ENCODE results near the gene CELF4.

CELF4 gene

DNA sequence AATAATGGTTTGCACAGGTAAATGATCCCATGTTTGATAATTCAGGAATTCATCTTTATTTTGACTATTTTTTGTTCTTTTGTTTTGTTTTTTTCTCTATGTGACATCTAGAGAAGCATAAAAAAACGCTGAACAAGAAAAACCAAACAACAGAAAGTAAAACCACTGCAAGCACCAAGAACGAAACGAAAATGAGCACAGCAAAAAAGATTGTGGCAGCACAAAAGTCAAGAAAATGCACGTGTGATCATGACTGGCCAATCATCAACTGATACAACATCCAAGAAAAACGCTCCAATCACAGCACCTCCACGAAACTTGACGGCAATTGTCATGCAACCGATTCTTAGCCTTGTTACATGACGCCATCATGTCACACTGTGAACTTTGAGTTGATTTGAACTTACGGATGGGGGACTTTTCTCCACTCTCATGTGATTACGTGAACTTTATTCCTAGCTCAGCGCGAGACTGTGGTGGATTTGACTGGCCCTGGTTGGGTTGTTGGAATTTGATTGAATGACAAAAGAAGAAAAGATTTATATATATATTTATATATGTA is 318.7 kb downstream of the CELF4 start:
- ATAC-seq (ENCODE audit: low read depth) (no peak), DNase-seq (ENCODE audit: low spot score) (no peak)
- H3K4me3 ChIP-seq (ENCODE audit: severe bottlenecking): no peak overlapping the region
- H3K27me3 ChIP-seq (ENCODE audit: insufficient read depth, poor library complexity, severe bottlenecking): no peaks in the 10 kb centered on the region
- no peak overlapping the region for H3K27ac ChIP-seq (ENCODE audit: poor library complexity, severe bottlenecking)
- no peaks in the 10 kb centered on the region for H3K9me3 ChIP-seq (ENCODE audit: severe bottlenecking)
- no peaks in the 10 kb centered on the region for H3K36me3 ChIP-seq (ENCODE audit: low read depth)
- no peaks in the 10 kb centered on the region for H3K4me1 ChIP-seq (ENCODE audit: insufficient read depth, poor library complexity, severe bottlenecking)
- TF ChIP-seq, protein P1, sequence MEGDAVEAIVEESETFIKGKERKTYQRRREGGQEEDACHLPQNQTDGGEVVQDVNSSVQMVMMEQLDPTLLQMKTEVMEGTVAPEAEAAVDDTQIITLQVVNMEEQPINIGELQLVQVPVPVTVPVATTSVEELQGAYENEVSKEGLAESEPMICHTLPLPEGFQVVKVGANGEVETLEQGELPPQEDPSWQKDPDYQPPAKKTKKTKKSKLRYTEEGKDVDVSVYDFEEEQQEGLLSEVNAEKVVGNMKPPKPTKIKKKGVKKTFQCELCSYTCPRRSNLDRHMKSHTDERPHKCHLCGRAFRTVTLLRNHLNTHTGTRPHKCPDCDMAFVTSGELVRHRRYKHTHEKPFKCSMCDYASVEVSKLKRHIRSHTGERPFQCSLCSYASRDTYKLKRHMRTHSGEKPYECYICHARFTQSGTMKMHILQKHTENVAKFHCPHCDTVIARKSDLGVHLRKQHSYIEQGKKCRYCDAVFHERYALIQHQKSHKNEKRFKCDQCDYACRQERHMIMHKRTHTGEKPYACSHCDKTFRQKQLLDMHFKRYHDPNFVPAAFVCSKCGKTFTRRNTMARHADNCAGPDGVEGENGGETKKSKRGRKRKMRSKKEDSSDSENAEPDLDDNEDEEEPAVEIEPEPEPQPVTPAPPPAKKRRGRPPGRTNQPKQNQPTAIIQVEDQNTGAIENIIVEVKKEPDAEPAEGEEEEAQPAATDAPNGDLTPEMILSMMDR (IDR thresholded peaks at IDR 0.05; ENCODE audit: poor library complexity, severe bottlenecking): no peak

DNA sequence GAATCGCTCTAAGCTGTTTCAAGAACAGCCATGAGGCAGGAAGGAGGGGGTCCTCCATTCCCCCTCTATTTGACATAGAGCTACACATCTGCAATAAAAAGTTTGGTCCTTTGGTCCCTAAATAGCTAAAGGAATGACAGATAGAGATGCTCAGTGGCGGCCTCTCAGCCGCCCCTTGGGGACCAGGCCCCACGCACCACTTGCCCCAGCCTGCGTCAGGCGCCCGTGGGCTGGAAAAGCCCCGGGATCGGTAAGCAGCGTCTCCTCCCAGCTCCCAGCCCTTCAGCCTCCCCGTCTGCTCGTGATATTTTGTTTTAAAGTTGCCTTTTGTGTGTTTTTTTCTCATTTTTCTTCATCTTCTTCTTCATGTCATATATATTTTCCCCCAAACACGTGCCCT is 321.0 kb downstream of the CELF4 start:
- TF ChIP-seq, protein P1 (IDR thresholded peaks at IDR 0.05; ENCODE audit: poor library complexity, severe bottlenecking): no peak
- no peaks in the 10 kb centered on the region for H3K27me3 ChIP-seq (ENCODE audit: insufficient read depth, poor library complexity, severe bottlenecking)
- no peaks in the 10 kb centered on the region for H3K36me3 ChIP-seq (ENCODE audit: low read depth)
- H3K9me3 ChIP-seq (ENCODE audit: severe bottlenecking): no peaks in the 10 kb centered on the region
- ATAC-seq (ENCODE audit: low read depth) (no peak), DNase-seq (ENCODE audit: low spot score) (no peak)
- H3K4me3 ChIP-seq (ENCODE audit: severe bottlenecking): no peak overlapping the region
- H3K27ac ChIP-seq (ENCODE audit: poor library complexity, severe bottlenecking): no peak overlapping the region
- no peaks in the 10 kb centered on the region for H3K4me1 ChIP-seq (ENCODE audit: insufficient read depth, poor library complexity, severe bottlenecking)

DNA sequence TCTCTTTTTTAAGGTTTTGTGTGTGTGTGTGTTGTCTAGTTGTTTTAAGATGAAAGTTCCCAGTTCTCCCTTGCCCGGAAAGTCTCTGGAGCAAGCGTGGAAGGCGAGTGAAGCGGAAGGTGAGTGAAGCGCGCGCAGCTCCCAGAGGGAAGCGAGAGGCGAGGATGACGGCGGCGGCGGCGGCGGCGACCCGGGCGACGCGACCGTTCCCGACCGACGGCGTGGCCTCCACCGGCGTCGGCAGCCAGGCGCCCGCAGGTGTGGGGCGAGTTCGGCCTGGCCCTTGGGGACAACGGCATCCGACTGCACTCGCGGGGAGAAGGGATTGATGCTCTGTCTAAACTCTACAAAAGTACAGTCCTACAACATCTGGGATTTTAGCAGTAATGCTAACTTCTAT is 321.9 kb downstream of the CELF4 start:
- DNase-seq (ENCODE audit: low spot score) (no peak), ATAC-seq (ENCODE audit: low read depth) (no peak)
- no peaks in the 10 kb centered on the region for H3K4me1 ChIP-seq (ENCODE audit: insufficient read depth, poor library complexity, severe bottlenecking)
- no peaks in the 10 kb centered on the region for H3K9me3 ChIP-seq (ENCODE audit: severe bottlenecking)
- TF ChIP-seq, protein P1 (IDR thresholded peaks at IDR 0.05; ENCODE audit: poor library complexity, severe bottlenecking): no peak
- H3K27ac ChIP-seq (ENCODE audit: poor library complexity, severe bottlenecking): no peak overlapping the region
- H3K36me3 ChIP-seq (ENCODE audit: low read depth): no peaks in the 10 kb centered on the region
- H3K4me3 ChIP-seq (ENCODE audit: severe bottlenecking): no peak overlapping the region
- H3K27me3 ChIP-seq (ENCODE audit: insufficient read depth, poor library complexity, severe bottlenecking): no peaks in the 10 kb centered on the region

DNA sequence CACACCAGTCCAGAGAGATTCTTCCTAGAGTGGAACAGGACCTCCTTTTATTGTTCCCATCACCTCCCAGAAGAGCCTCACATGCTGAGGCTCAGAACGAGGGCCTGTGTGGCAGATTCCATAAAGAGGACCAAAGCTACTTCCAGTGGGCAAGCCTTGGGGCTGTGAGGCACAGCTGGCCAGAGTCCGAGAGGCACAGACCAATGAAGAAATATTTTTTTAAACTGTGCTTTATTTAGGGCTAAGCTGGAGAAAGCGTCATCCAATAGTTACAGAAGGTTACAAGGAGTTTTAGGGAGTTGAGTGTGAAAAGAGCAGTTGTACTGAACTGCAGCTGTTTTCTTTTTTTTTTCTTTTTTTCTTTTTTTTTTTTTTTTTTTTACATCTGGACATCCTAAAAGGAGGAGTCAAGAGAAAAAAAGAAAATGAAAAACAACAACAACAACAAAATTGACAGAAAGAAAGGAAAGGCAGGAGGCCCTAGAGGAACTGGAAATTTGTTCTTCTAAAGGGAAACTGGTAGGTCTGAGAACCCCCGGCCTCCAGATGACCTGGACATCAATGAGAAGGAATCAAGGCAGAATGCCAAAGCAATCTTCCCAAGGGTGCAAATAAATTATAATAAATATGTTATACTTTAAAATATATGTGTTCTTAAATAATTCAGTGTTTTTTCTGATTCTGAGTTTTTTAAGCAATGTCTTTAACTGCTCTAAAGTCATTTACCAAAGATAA is 322.6 kb downstream of the CELF4 start:
- no peak overlapping the region for H3K27ac ChIP-seq (ENCODE audit: poor library complexity, severe bottlenecking)
- no peaks in the 10 kb centered on the region for H3K36me3 ChIP-seq (ENCODE audit: low read depth)
- H3K27me3 ChIP-seq (ENCODE audit: insufficient read depth, poor library complexity, severe bottlenecking): no peaks in the 10 kb centered on the region
- H3K4me3 ChIP-seq (ENCODE audit: severe bottlenecking): no peak overlapping the region
- TF ChIP-seq, protein P1 (IDR thresholded peaks at IDR 0.05; ENCODE audit: poor library complexity, severe bottlenecking): no peak
- no peaks in the 10 kb centered on the region for H3K9me3 ChIP-seq (ENCODE audit: severe bottlenecking)
- ATAC-seq (ENCODE audit: low read depth): no peak
- no peaks in the 10 kb centered on the region for H3K4me1 ChIP-seq (ENCODE audit: insufficient read depth, poor library complexity, severe bottlenecking)
- DNase-seq (ENCODE audit: low spot score): no peak

DNA sequence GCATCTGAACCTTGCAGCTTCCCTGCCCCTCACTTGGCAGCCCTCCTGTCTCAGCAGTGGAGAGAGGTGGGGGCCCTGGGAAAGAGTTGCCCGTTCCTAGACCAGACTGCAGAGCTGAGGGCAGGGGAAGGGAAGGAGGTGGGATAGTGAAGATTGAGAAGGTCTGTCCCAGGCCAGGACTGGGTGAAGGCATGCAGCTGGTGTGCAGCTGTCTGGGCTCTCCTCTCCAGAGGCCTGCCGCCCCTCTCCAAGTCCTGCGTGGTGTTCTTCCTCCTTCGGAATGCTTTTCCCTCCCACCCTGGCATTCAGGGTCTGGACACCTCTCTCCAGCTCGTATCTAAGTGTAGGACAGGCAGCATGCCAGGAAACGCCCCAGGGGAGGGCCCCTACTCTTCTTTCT is 323.5 kb downstream of the CELF4 start:
- ATAC-seq (ENCODE audit: low read depth): no peak
- Histone ChIP-seq H3K4me1 (ENCODE audit: insufficient read depth, poor library complexity, severe bottlenecking) (no peaks in the 10 kb centered on the region), H3K4me3 (ENCODE audit: severe bottlenecking) (no peak overlapping the region), H3K27me3 (ENCODE audit: insufficient read depth, poor library complexity, severe bottlenecking) (no peaks in the 10 kb centered on the region), H3K27ac (ENCODE audit: poor library complexity, severe bottlenecking) (no peak overlapping the region), H3K9me3 (ENCODE audit: severe bottlenecking) (no peaks in the 10 kb centered on the region), H3K36me3 (ENCODE audit: low read depth) (no peaks in the 10 kb centered on the region)
- no peak for DNase-seq (ENCODE audit: low spot score)
- TF ChIP-seq, protein P1 (IDR thresholded peaks at IDR 0.05; ENCODE audit: poor library complexity, severe bottlenecking): no peak

Measured in RWPE2 (cell line).